ENCODE results near the gene SPATA13.

GRCh38 chr13:24118576-24118975 is 41.9 kb upstream of the SPATA13 start:
- TF ChIP-seq, protein P1, sequence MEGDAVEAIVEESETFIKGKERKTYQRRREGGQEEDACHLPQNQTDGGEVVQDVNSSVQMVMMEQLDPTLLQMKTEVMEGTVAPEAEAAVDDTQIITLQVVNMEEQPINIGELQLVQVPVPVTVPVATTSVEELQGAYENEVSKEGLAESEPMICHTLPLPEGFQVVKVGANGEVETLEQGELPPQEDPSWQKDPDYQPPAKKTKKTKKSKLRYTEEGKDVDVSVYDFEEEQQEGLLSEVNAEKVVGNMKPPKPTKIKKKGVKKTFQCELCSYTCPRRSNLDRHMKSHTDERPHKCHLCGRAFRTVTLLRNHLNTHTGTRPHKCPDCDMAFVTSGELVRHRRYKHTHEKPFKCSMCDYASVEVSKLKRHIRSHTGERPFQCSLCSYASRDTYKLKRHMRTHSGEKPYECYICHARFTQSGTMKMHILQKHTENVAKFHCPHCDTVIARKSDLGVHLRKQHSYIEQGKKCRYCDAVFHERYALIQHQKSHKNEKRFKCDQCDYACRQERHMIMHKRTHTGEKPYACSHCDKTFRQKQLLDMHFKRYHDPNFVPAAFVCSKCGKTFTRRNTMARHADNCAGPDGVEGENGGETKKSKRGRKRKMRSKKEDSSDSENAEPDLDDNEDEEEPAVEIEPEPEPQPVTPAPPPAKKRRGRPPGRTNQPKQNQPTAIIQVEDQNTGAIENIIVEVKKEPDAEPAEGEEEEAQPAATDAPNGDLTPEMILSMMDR (IDR thresholded peaks at IDR 0.05) = no peak
- no peak for TF ChIP-seq POLR2A (IDR thresholded peaks at IDR 0.05)

All from uterus (tissue), 2 donors.